HEK293T (cell line): ENCODE measurements around the gene P2RX7.

ENCODE experiments used
- CTCF ChIA-PET: fragments of 350-600 bp; formaldehyde crosslinking; extraction: SDS; loops from one replicate; lab custom pipeline; 2021; ENCODE audit warnings: antibody characterized with exemption, inconsistent platforms; lab: Yijun Ruan, JAX
- POLR2A ChIA-PET: fragments of 350-600 bp; formaldehyde crosslinking; extraction: SDS; loops from one replicate; lab custom pipeline; 2020; ENCODE audit warnings: antibody characterized with exemption, inconsistent platforms; lab: Yijun Ruan, JAX
- DNase-seq: peaks from one replicate; pipeline ENCODE4 v3.0.0; 2012; ENCODE audit warnings: mixed read lengths; ENCODE audit errors: extremely low spot score
- ARNT ChIP-seq: fragments of 450-650 bp; IDR thresholded peaks from 2 replicates; pipeline ENCODE4 v1.6.1; 2017; ENCODE audit warnings: mild to moderate bottlenecking
- BHLHE40 ChIP-seq: fragments of 450-650 bp; IDR thresholded peaks from 2 replicates; pipeline ENCODE4 v1.6.1; 2016; ENCODE audit warnings: mild to moderate bottlenecking, moderate library complexity, borderline replicate concordance
- CTBP1 ChIP-seq: fragments of 450-650 bp; IDR thresholded peaks from 2 replicates; pipeline ENCODE4 v1.6.1; 2016; ENCODE audit warnings: borderline replicate concordance
- ELF4 ChIP-seq: fragments of 450-650 bp; IDR thresholded peaks from 2 replicates; pipeline ENCODE4 v1.6.1; 2017; ENCODE audit warnings: antibody characterized with exemption
- FOXA1 ChIP-seq: fragments of 450-650 bp; IDR thresholded peaks from 2 replicates; pipeline ENCODE4 v1.6.1; 2016; ENCODE audit warnings: mild to moderate bottlenecking
- FOXK2 ChIP-seq: fragments of 450-650 bp; IDR thresholded peaks from 2 replicates; pipeline ENCODE4 v1.6.1; 2016; ENCODE audit warnings: mild to moderate bottlenecking
- FOXM1 ChIP-seq: fragments of 450-650 bp; IDR thresholded peaks from 2 replicates; pipeline ENCODE4 v1.6.1; 2017; ENCODE audit warnings: mild to moderate bottlenecking, borderline replicate concordance
- HDGF ChIP-seq: fragments of 450-650 bp; IDR thresholded peaks from 2 replicates; pipeline ENCODE4 v1.6.1; 2017; ENCODE audit warnings: antibody characterized with exemption, borderline replicate concordance
- L3MBTL2 ChIP-seq: fragments of 450-650 bp; conservative IDR thresholded peaks from 2 replicates; pipeline ENCODE4 v1.6.1; 2016; ENCODE audit warnings: mild to moderate bottlenecking
- LEF1 ChIP-seq: fragments of 450-650 bp; IDR thresholded peaks from 2 replicates; pipeline ENCODE4 v1.6.1; 2017; ENCODE audit warnings: mild to moderate bottlenecking, borderline replicate concordance
- NFRKB ChIP-seq: fragments of 450-650 bp; IDR thresholded peaks from 2 replicates; pipeline ENCODE4 v1.6.1; 2016; ENCODE audit warnings: mild to moderate bottlenecking, moderate library complexity
- PKNOX1 ChIP-seq: fragments of 450-650 bp; IDR thresholded peaks from 2 replicates; pipeline ENCODE4 v1.6.1; 2016
- SP1 ChIP-seq: fragments of 450-650 bp; IDR thresholded peaks from 2 replicates; pipeline ENCODE4 v1.6.1; 2017
- SUZ12 ChIP-seq: fragments of 450-650 bp; IDR thresholded peaks from 2 replicates; pipeline ENCODE4 v1.6.1; 2016; ENCODE audit warnings: mild to moderate bottlenecking
- TARDBP ChIP-seq: fragments of 450-650 bp; IDR thresholded peaks from 2 replicates; pipeline ENCODE4 v1.6.1; 2016
- ZNF384 ChIP-seq: fragments of 450-650 bp; IDR thresholded peaks from 2 replicates; pipeline ENCODE4 v1.6.1; 2016

The P2RX7 gene

DNA sequence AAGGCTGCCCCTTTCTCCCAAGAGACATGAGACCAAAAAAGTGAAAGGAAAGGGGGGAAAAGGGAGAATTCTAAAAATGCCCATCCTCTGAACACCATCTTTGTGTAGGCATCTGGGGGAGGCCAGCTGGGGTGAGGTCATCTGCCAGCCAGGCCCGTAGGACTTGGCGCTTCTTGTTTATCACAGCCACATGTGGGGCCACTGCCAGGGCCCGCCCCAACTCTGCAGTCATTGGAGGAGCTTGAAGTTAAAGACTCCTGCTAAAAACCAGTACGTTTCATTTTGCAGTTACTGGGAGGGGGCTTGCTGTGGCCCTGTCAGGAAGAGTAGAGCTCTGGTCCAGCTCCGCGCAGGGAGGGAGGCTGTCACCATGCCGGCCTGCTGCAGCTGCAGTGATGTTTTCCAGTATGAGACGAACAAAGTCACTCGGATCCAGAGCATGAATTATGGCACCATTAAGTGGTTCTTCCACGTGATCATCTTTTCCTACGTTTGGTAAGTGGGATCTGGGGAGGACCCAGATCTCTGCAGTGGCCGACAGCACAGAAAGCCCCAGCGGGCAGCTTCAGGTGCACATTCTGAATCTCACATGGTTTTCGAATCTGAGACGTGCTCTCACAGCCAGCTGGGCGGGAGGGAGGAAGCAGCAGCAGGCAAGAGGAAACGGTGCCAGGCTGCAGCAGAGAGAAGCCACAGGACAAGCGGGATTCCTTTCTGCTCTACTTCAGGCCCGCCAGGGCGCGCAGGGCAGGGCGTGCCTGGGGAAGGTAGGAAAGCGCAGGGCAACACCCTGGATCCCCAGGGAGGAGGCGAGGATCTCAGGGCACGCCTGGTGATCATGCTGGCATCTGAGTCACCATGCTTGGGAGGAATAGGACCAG, at the start of gene P2RX7:
P2RX7 (plus strand) TSS at position 276 of the 881 bp plus-strand sequence; CDS start at position 371, 95 bp downstream.
- POLR2A ChIA-PET, result interaction anchor here (1.1 kb wide), 1 partner anchor 78 kb away, joined by 3 read pairs; no protein-coding TSS in a partner anchor
- TF ChIP-seq ELF4 (no peak), L3MBTL2 (no peak), FOXM1 (no peak), SP1 (no peak), FOXA1 (no peak), CTBP1 (no peak), TARDBP (no peak), NFRKB (no peak), ARNT (no peak), FOXK2 (no peak), HDGF (no peak), PKNOX1 (no peak), ZNF384 (no peak), LEF1 (no peak), SUZ12 (no peak), BHLHE40 (no peak)
- no peak for DNase-seq
- CTCF ChIA-PET, result interaction anchor here (0.7 kb wide), 1 partner anchor 1914 kb away, joined by 4 read pairs; no protein-coding TSS in a partner anchor

GRCh38 chr12:121084229-121084628, 48.4 kb upstream of the P2RX7 start:
- POLR2A ChIA-PET, result no interaction called here

DNA sequence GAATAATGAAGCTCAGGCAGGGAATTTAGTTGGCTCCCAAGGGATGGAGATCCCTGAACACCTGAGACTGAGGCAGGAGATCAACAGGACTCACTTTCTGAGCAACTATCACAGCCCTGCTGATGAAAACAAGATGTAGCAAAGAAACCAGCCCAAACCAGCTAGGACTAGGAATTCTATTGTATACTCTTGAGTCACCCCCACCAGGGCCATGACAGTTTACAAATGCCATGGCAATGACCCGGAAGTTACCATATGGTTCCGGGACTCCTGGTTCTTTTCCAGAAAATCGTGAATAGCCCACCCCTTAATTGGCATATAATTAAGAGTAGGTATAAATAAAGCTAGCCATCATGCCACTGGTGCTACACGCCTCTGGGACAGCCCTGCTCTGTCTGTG, 47.6 kb upstream of the P2RX7 start:
- ChIA-PET CTCF (no interaction called here), POLR2A (no interaction called here)
- TF ChIP-seq FOXK2 (no peak), CTBP1 (no peak), ARNT (no peak), FOXA1 (no peak), ELF4 (no peak), SUZ12 (no peak), NFRKB (no peak)
- no peak for DNase-seq

More at GRCh38 chr12:121084229-121084628, 48.4 kb upstream of the P2RX7 start:
- no peak for TF ChIP-seq ELF4
- TF ChIP-seq ARNT, result no peak
- CTCF ChIA-PET, result no interaction called here
- DNase-seq, result no peak

- ChIA-PET POLR2A (no interaction called here), CTCF (interaction anchor here (0.6 kb wide), 1 partner anchor 758 kb away, joined by 4 read pairs; no protein-coding TSS in a partner anchor)
- no peak for TF ChIP-seq TARDBP
- no peak for TF ChIP-seq HDGF
- no peak for TF ChIP-seq BHLHE40
- no peak for TF ChIP-seq ZNF384
- no peak for TF ChIP-seq NFRKB
- no peak for TF ChIP-seq FOXK2
- TF ChIP-seq SUZ12, result no peak
- no peak for TF ChIP-seq FOXM1
- TF ChIP-seq CTBP1, result no peak
- no peak for TF ChIP-seq FOXA1
- no peak for DNase-seq
These were observed 46.9 kb upstream of the P2RX7 start for GRCh38 chr12:121085506-121086353.

- CTCF ChIA-PET, result interaction anchor here (0.6 kb wide), 1 partner anchor 757 kb away, joined by 4 read pairs; no protein-coding TSS in a partner anchor
- TF ChIP-seq SP1 (no peak), NFRKB (no peak)
- DNase-seq, result no peak
- POLR2A ChIA-PET, result no interaction called here
These were observed 45.8 kb upstream of the P2RX7 start for GRCh38 chr12:121086781-121087295.

GRCh38 chr12:121087467-121088194, 45.0 kb upstream of the P2RX7 start:
- no peak for DNase-seq
- no peak for TF ChIP-seq SP1
- no peak for TF ChIP-seq FOXA1
- TF ChIP-seq FOXM1, result no peak
- TF ChIP-seq CTBP1, result no peak
- no peak for TF ChIP-seq HDGF
- no peak for TF ChIP-seq SUZ12
- TF ChIP-seq L3MBTL2, result no peak
- TF ChIP-seq ARNT, result no peak
- TF ChIP-seq LEF1, result no peak
- TF ChIP-seq BHLHE40, result no peak
- ChIA-PET POLR2A (no interaction called here), CTCF (no interaction called here)

- POLR2A ChIA-PET, result no interaction called here
- no peak for TF ChIP-seq TARDBP
- TF ChIP-seq FOXM1, result no peak
- TF ChIP-seq SP1, result no peak
- TF ChIP-seq L3MBTL2, result no peak
- TF ChIP-seq ELF4, result no peak
- TF ChIP-seq ZNF384, result no peak
- no peak for TF ChIP-seq HDGF
- no peak for TF ChIP-seq LEF1
- no peak for TF ChIP-seq NFRKB
- TF ChIP-seq FOXA1, result no peak
- TF ChIP-seq CTBP1, result no peak
- TF ChIP-seq ARNT, result no peak
- TF ChIP-seq SUZ12, result no peak
- no peak for TF ChIP-seq BHLHE40
- DNase-seq, result no peak
- CTCF ChIA-PET, result no interaction called here
These were observed 44.5 kb upstream of the P2RX7 start for GRCh38 chr12:121088195-121088585.
